Measurements from ENCODE around the gene CHIT1.

GRCh38 chr1:203223012-203223775, 6.3 kb downstream of the CHIT1 start:
- TF ChIP-seq, protein P1, sequence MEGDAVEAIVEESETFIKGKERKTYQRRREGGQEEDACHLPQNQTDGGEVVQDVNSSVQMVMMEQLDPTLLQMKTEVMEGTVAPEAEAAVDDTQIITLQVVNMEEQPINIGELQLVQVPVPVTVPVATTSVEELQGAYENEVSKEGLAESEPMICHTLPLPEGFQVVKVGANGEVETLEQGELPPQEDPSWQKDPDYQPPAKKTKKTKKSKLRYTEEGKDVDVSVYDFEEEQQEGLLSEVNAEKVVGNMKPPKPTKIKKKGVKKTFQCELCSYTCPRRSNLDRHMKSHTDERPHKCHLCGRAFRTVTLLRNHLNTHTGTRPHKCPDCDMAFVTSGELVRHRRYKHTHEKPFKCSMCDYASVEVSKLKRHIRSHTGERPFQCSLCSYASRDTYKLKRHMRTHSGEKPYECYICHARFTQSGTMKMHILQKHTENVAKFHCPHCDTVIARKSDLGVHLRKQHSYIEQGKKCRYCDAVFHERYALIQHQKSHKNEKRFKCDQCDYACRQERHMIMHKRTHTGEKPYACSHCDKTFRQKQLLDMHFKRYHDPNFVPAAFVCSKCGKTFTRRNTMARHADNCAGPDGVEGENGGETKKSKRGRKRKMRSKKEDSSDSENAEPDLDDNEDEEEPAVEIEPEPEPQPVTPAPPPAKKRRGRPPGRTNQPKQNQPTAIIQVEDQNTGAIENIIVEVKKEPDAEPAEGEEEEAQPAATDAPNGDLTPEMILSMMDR (IDR thresholded peaks at IDR 0.05 in 8 of 11, conservative IDR thresholded peaks at IDR 0.05 in 3 of 11): no peak
- no peak for TF ChIP-seq POLR2A (IDR thresholded peaks at IDR 0.05)
